ENCODE results near the gene C11orf58.

C11orf58 gene

DNA sequence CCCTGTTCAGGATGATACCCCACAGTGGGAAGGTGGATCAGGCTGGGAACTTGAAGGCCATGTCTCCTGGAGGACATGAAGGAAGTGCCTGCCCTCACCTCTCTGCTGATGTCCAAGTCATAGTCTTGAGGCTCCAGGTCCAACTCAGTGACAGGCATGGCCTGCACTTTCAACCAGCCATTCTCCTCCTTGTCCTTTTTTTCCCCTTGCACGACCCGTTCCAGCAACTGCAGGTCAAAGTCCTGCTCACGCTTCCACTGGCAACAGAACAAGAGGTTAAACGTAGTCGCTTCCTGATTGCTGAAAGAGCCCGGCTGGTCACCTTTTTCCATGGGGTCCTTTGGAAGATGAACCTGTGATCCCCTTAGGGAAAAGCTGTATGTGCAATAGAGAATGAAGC lies 47.7 kb downstream of the C11orf58 start:
- no peak for DNase-seq

- DNase-seq, result no peak
Measured at GRCh38 chr11:16787035-16787742, 48.7 kb downstream of the C11orf58 start.

DNA sequence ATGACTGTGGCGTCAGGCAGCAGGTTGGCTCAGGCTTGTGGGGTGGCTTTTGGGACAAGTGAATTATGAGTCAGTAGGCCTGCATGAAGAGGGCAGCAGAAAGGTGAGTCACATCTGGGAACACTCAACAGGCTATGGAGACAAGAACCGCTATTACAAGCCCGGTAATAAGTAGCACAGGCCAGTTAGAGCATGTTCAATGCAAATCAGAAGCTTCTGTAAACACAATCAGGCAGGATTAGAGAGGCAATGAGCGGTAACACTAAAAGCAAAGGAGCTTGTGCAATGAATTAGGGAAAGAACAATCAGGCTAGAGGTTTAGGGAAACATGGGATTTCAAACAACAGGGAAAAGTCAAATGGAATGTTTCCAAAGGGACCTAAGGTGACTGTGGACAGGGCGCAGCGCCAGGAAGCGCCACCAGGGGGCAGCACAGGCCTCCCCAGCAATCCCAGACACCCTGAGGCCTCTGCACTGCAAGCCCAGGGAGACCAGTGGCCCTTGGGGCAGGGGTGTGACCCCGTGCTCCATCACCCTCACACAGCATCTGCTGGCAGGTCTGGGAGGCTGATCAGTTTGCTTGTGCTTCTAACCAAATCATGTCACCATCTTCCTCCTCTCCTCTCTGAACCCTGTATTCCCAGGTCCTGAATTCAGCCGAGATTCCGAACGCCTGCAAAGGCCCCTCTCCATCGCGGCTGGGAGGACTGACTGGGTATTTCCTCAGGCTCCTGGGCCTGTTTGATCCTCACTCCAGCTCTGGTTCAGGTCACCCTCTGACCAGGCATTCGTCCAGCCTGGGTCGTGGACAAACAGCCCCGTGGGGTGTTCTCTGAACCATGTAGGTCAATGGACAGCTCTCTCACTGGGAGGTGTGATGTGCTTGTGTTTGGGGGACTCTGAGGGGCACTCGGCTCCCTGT lies 50.0 kb downstream of the C11orf58 start:
- DNase-seq, result peak; percentile 97

- DNase-seq, result no peak
Measured at GRCh38 chr11:16789063-16789420, 50.6 kb downstream of the C11orf58 start.

DNA sequence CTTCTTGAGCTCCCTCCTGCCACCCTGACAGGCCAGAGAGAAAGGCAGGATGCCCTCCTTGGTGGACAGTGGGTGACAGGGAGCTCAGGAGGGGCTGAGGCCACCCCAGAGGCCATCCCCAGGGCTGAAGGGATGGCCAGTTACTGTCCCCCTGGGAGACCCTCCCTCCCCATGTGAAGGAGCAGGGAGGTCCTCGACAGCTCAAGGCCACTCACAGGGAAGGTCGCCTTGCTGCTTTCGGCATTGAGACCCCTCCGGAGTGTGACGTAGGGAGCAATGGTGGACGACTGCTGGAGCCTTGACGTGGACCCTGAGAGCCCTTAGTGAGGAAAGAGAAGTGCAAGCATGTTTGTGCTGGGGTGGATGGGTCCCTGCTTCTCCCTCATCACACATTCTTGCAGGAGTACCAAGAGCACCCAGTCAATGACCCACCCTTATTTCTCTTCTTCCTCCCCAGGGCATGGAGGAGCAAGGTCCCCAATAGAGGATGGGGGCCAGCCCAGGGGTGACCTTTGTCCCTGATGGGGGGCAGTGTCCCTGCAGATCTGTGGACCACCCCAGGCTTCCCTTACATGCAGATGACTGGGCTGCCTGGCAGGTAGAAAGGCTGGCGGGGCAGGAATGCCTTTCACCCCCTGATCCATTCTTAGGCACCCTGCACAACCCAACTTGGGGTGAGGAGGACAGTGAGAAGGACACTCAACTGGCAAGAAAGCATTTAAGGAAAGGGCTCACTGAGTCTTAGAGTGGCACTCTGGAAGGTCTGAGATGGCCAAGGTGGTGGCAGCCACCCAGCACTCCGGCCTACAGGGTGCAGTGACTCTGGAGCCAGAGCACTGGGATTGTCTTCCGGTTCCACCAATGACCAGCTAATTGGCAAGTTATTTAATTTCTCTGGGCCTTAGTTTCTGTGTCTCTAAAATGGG lies 51.4 kb downstream of the C11orf58 start:
- no peak for DNase-seq

- no peak for DNase-seq
Measured at GRCh38 chr11:16790486-16791190, 52.2 kb downstream of the C11orf58 start.

DNA sequence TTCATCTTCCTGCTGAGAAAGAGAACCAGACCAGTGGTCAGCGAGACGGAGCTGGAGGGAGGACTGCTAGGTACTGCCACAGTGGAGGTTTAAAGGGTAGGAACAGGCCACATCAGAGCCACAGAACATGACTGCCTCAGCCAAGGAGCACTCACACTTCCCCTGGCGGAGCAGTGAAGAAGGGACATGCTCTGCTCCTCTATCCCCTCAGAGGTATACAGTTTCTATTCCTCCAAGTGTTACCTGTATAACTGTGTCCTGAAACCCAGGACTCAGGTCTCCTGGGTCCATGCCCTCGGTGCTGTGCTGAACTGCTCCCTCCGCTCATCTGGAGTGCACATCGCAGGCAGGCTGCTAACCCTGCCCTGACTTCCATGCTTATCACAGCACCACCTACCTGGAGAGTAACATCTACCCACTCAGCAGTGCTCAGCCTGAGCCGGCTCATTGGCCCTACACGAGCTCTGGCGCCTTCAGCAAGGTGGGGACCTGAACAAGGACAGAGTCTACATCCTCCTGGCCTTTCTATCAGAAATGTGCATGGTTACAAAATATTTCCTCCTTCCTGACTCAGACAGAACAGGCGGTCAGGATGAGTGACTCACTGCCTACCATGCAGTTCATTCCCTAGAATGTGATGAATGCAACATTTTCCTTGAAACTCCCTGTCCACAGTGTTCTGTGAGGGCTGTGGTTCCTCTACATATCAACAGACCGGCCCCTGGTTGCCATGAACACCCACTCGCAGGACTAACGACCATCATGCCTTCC lies 52.9 kb downstream of the C11orf58 start:
- no peak for DNase-seq

- no peak for DNase-seq
Measured at GRCh38 chr11:16792426-16792825, 54.0 kb downstream of the C11orf58 start.

GRCh38 chr11:16793009-16793408 lies 54.6 kb downstream of the C11orf58 start:
- DNase-seq, result no peak

DNA sequence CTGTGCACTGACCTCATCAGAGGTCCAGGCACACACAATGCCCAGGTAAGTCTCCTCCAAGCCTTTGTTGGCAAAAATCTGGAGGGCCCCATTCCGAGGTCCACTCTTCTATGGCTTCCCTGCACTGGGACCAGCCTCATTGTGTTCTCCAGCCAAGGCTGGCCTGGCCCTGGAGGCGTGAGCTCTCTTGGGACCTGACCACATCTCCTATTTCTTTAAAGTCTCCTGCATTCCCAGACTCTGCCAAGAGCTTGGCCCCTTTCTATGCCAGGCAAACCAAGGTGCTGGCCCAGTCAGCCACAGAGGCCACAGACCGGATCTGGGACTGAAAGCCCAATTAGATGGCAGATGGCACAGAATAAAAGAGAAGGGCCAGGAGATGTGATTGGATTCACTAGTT lies 55.1 kb downstream of the C11orf58 start:
- DNase-seq, result no peak

- DNase-seq, result no peak
Measured at GRCh38 chr11:16794047-16794818, 55.8 kb downstream of the C11orf58 start.

DNA sequence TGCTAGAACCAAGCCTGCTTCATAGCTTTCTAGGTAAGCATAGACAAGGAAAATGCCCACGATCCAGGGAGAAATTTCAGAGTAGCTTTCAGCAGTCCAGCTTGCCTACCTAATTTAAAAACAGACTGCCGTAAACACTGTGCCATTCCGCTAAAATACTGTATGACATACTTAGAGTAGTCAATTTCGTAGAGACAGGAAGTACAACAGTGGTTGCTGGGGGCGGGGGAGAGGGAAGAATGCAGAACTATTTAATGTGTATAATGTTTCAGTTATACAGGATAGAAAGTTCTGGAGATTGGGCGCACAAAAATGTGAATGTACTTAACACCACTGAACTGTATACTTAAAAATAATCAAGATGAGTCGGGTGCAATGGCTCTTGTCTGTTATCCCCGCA lies 56.7 kb downstream of the C11orf58 start:
- no peak for DNase-seq

- DNase-seq, result no peak
Measured at GRCh38 chr11:16796311-16796710, 57.9 kb downstream of the C11orf58 start.

DNA sequence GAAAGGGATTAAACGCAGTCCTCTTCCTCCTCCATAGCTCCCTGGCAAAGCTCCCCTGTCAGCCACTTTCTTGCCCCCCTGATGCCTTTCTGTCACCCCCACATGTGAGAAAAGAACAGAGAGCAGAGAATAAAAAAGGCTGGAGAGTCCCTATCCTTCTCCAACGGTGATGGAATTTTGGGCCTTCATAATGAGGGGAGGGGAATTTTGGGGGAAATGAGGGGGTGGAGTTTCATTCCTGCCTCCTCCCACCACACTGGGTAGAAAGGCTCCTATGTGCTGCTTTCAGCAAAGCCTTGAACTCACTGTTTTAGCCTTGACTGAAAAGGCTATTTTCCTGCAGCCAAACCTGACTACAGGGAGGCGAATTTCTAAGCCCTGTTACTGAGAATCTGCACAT lies 59.3 kb downstream of the C11orf58 start:
- DNase-seq, result no peak

GRCh38 chr11:16799221-16799620 lies 60.8 kb downstream of the C11orf58 start:
- DNase-seq, result no peak

GRCh38 chr11:16799890-16800289 lies 61.4 kb downstream of the C11orf58 start:
- DNase-seq, result no peak

DNA sequence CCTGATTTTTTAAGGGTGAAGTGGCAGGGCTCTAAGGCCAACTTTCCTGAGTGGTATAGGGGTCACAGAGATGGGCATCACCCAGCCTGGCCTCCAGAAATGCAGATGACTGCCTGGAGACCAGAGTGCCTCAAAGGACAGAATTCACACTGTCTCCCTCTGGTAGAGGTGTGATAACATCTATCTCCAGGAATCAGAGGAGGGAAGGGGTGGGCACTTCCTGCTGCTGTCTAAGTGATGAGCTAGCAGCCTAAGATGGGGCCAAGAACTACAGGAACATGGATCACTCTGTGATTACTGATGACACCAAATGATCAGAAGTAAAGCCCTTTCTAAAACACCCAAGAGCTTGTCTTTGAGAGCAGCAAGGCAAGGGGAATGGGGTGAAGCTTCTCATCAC lies 61.9 kb downstream of the C11orf58 start:
- DNase-seq, result no peak

GRCh38 chr11:16801288-16801980 lies 63.0 kb downstream of the C11orf58 start:
- no peak for DNase-seq

GRCh38 chr11:16804104-16804947 lies 65.9 kb downstream of the C11orf58 start:
- no peak for DNase-seq
